ENCODE results near the gene RPL14.

- no peak for TF ChIP-seq CTCF (CRISPR knock-in tag; IDR thresholded peaks at IDR 0.05)
- no peak for TF ChIP-seq FOXK2 (IDR thresholded peaks at IDR 0.05)
- TF ChIP-seq EZH2 (conservative IDR thresholded peaks at IDR 0.05; ENCODE audit: low read depth, low read length): no peak
- TF ChIP-seq, protein P1, sequence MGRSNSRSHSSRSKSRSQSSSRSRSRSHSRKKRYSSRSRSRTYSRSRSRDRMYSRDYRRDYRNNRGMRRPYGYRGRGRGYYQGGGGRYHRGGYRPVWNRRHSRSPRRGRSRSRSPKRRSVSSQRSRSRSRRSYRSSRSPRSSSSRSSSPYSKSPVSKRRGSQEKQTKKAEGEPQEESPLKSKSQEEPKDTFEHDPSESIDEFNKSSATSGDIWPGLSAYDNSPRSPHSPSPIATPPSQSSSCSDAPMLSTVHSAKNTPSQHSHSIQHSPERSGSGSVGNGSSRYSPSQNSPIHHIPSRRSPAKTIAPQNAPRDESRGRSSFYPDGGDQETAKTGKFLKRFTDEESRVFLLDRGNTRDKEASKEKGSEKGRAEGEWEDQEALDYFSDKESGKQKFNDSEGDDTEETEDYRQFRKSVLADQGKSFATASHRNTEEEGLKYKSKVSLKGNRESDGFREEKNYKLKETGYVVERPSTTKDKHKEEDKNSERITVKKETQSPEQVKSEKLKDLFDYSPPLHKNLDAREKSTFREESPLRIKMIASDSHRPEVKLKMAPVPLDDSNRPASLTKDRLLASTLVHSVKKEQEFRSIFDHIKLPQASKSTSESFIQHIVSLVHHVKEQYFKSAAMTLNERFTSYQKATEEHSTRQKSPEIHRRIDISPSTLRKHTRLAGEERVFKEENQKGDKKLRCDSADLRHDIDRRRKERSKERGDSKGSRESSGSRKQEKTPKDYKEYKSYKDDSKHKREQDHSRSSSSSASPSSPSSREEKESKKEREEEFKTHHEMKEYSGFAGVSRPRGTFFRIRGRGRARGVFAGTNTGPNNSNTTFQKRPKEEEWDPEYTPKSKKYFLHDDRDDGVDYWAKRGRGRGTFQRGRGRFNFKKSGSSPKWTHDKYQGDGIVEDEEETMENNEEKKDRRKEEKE (IDR thresholded peaks at IDR 0.05): no peak
- TF ChIP-seq AGO1 (IDR thresholded peaks at IDR 0.05; ENCODE audit: low read depth, low read length, poor library complexity, severe bottlenecking): no peak
- no peak; a peak in 1 of 4 replicates for TF ChIP-seq POLR2A (IDR thresholded peaks at IDR 0.05; ENCODE audit: insufficient read depth in 1 of 2, low read depth in 2 of 2, low read length in 2 of 2)
- TF ChIP-seq, protein P2, sequence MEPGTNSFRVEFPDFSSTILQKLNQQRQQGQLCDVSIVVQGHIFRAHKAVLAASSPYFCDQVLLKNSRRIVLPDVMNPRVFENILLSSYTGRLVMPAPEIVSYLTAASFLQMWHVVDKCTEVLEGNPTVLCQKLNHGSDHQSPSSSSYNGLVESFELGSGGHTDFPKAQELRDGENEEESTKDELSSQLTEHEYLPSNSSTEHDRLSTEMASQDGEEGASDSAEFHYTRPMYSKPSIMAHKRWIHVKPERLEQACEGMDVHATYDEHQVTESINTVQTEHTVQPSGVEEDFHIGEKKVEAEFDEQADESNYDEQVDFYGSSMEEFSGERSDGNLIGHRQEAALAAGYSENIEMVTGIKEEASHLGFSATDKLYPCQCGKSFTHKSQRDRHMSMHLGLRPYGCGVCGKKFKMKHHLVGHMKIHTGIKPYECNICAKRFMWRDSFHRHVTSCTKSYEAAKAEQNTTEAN (CRISPR knock-in tag; conservative IDR thresholded peaks at IDR 0.05): no peak
- no peak for TF ChIP-seq MAFF (IDR thresholded peaks at IDR 0.05; ENCODE audit: low read depth, low read length)
- TF ChIP-seq POLR2AphosphoS2 (IDR thresholded peaks at IDR 0.05; ENCODE audit: low read depth, low read length): no peak; the same call in 1 of the 2 replicates
- no peak for TF ChIP-seq ZNF530 (CRISPR knock-in tag; IDR thresholded peaks at IDR 0.05; ENCODE audit: low read depth)
- no peak for TF ChIP-seq CHD2 (IDR thresholded peaks at IDR 0.05; ENCODE audit: low read depth, low read length)
Measured at GRCh38 chr3:40465111-40465407, 7.9 kb downstream of the RPL14 start.
